Naive thymus-derived CD4-positive, alpha-beta T cell (primary cell): ENCODE data around the gene SIRPD. TPM values are rescaled to one million over a fixed set of nuclear protein-coding genes. Genes with fewer than 3 reads are reported as not detected.

Source experiments
- ATAC-seq: fragments of 150-1000 bp; cut with Tn5 transposase; 2 replicates; pipeline ENCODE4 v1.10.0; 2021; ENCODE audit warnings: mild to moderate bottlenecking, moderate library complexity
- CTCF ChIA-PET: fragments of 350-600 bp; sonication (Branson Sonifier 250); formaldehyde crosslinking; loops from one replicate; lab custom pipeline; 2021; ENCODE audit warnings: antibody characterized with exemption; lab: Charles Lee
- POLR2A ChIA-PET: fragments of 350-600 bp; sonication (Branson Sonifier 250); formaldehyde crosslinking; loops from one replicate; lab custom pipeline; 2021; ENCODE audit warnings: antibody characterized with exemption, inconsistent platforms; lab: Charles Lee
- DNase-seq, 9 donors: peaks; one replicate each; pipeline versions ENCODE4 v3.0.0 to v3.0.0-alpha.2; 2020 to 2022; ENCODE audit warnings: mixed read lengths in 1 of 9
- H3K27ac ChIP-seq: one replicate; pipeline ENCODE4 v1.7.0; 2013; ENCODE audit warnings: mild to moderate bottlenecking, low read depth, low read length, moderate library complexity
- H3K27me3 ChIP-seq, 2 donors: one replicate each; pipeline ENCODE4 v1.7.0; 2013; ENCODE audit warnings: low read length in 2 of 2, mild to moderate bottlenecking in 2 of 2, moderate library complexity in 2 of 2; ENCODE audit not compliant: control insufficient read depth in 2 of 2, insufficient read depth in 2 of 2
- H3K36me3 ChIP-seq, 3 experiments: 1 replicate in 2 of 3; 2 replicates in 1 of 3; pipeline ENCODE4 v1.7.0; 2013; ENCODE audit warnings: low read length in 3 of 3, mild to moderate bottlenecking in 3 of 3, moderate library complexity in 1 of 3; ENCODE audit not compliant: insufficient read depth in 3 of 3, control insufficient read depth in 2 of 3
- H3K4me1 ChIP-seq, 2 donors: one replicate each; pipeline ENCODE4 v1.7.0; 2013; ENCODE audit warnings: low read length in 2 of 2, mild to moderate bottlenecking in 2 of 2, moderate library complexity in 1 of 2; ENCODE audit not compliant: control insufficient read depth in 2 of 2, insufficient read depth in 2 of 2
- H3K4me3 ChIP-seq: 2 replicates; pipeline ENCODE4 v1.7.0; 2013; ENCODE audit warnings: mild to moderate bottlenecking, low read length
- H3K9me3 ChIP-seq, 3 experiments: 1 replicate in 2 of 3; 2 replicates in 1 of 3; pipeline ENCODE4 v1.7.0; 2013; ENCODE audit warnings: low read length in 3 of 3; ENCODE audit not compliant: control insufficient read depth in 2 of 3
- H3K27ac Mint-ChIP-seq, 9 donors: one replicate each; pipeline ENCODE4 v1.8.0; 2020 to 2022; ENCODE audit warnings: mixed read lengths in 9 of 9, mild to moderate bottlenecking in 8 of 9, moderate library complexity in 5 of 9, inconsistent platforms in 2 of 9
- H3K27me3 Mint-ChIP-seq, 5 donors: one replicate each; pipeline ENCODE4 v1.8.0; 2021 to 2022; ENCODE audit warnings: mixed read lengths in 5 of 5, mild to moderate bottlenecking in 1 of 5
- H3K36me3 Mint-ChIP-seq, 5 donors: one replicate each; pipeline ENCODE4 v1.8.0; 2020 to 2022; ENCODE audit warnings: mixed read lengths in 5 of 5, mild to moderate bottlenecking in 3 of 5, inconsistent platforms in 1 of 5
- H3K4me1 Mint-ChIP-seq, 7 donors: one replicate each; pipeline ENCODE4 v1.8.0; 2020 to 2022; ENCODE audit warnings: mixed read lengths in 7 of 7, mild to moderate bottlenecking in 3 of 7, inconsistent platforms in 1 of 7
- H3K4me3 Mint-ChIP-seq, 10 donors: one replicate each; pipeline ENCODE4 v1.8.0; 2020 to 2022; ENCODE audit warnings: mild to moderate bottlenecking in 10 of 10, mixed read lengths in 10 of 10, moderate library complexity in 6 of 10, inconsistent platforms in 2 of 10
- H3K9me3 Mint-ChIP-seq, 11 donors: one replicate each; pipeline ENCODE4 v1.8.0; 2020 to 2022; ENCODE audit warnings: mixed read lengths in 11 of 11, mild to moderate bottlenecking in 4 of 11, inconsistent platforms in 1 of 11, moderate library complexity in 1 of 11
- intact Hi-C, 2 donors: fragments of 100-400 bp; cut with micrococcal nuclease; formaldehyde crosslinking; loops; one replicate each; pipeline ENCODE4 v1.15.1; 2023
- polyA plus RNA-seq, 2 donors: library from polyadenylated mRNA; unstranded; fragments of 300-500 nt; fragmentation: Illumina TruSeq; gene quantifications; one replicate each; pipeline ENCODE4 v1.2.3, GENCODE V29; 2021
- total RNA-seq, 6 experiments: library from RNA in 5 of 6; stranded (reverse) in 5 of 6; gene quantifications; 1 replicate in 5 of 6; 2 replicates in 1 of 6; pipeline ENCODE4 v1.2.3 and lab custom pipeline; 2021 to 2026

Gene SIRPD
- total RNA-seq (1 to 10 TPM in 1 of 5 experiments, under 1 TPM in 4; 0.16 to 1.9 (median 0.34) TPM), polyA plus RNA-seq (not detected), total RNA-seq (lab: John Stamatoyannopoulos, UW) (not detected)

GRCh38 chr20:1557605-1558004, at the start of gene SIRPD:
Gene SIRPD, minus strand, starts transcription at chr20:1557705. Its CDS starts 52 bp downstream, at chr20:1557653.
- POLR2A ChIA-PET = interaction anchor here (0.7 kb wide), 1 partner anchor 174 kb away, joined by 3 read pairs; no protein-coding TSS in a partner anchor
- Histone ChIP-seq H3K4me3 (no peak within 1 kb of the TSS), H3K9me3 (no peaks in the 10 kb centered on the region), H3K27me3 (no peaks in the 10 kb centered on the region), H3K27ac (no peak within 1 kb of the TSS), H3K36me3 (no peaks in the 10 kb centered on the region), H3K4me1 (no peaks in the 10 kb centered on the region)
- CTCF ChIA-PET = interaction anchor here (1.5 to 5.1 kb wide), 3 partner anchors 14 to 219 kb away, joined by 4 to 43 read pairs (median 14); no protein-coding TSS in a partner anchor
- Mint-ChIP-seq H3K4me3 (no peak within 1 kb of the TSS), H3K27me3 (no peaks in the 10 kb centered on the region), H3K27ac (peak within 1 kb of the TSS in 3 of 9 donors; percentile 49 to 68 (median 51)), H3K9me3 (peaks cover 0 to 28% (median 3%) of the 10 kb centered on the region in 11 donors), H3K4me1 (peaks cover 0 to 29% (median 11%) of the 10 kb centered on the region in 7 donors), H3K36me3 (peaks cover 7 to 29% (median 20%) of the 10 kb centered on the region in 5 donors)
- DNase-seq (no peak), ATAC-seq (no peak)
- intact Hi-C loops = loop anchor here in 1 of 2 donors (5.0 kb wide), 1 partner anchor 175 kb away; no protein-coding TSS in a partner anchor

GRCh38 chr20:1600736-1601135, 43.2 kb upstream of the SIRPD start:
- no peak for ATAC-seq
- H3K9me3 Mint-ChIP-seq = no peaks in the 10 kb centered on the region

GRCh38 chr20:1595333-1595732, 37.8 kb upstream of the SIRPD start:
- Mint-ChIP-seq H3K9me3 (no peaks in the 10 kb centered on the region), H3K27ac (no peak overlapping the region), H3K4me3 (no peak overlapping the region), H3K36me3 (peaks cover 0 to 22% (median 0%) of the 10 kb centered on the region in 5 donors), H3K27me3 (no peaks in the 10 kb centered on the region), H3K4me1 (no peaks in the 10 kb centered on the region)
- intact Hi-C loops = no loop called here
- DNase-seq = no peak
- H3K27me3 ChIP-seq = no peaks in the 10 kb centered on the region
- no peak for ATAC-seq
- no peaks in the 10 kb centered on the region for H3K4me1 ChIP-seq
- ChIA-PET CTCF (no interaction called here), POLR2A (interaction anchor here (0.6 kb wide), 1 partner anchor 78 kb away, joined by 6 read pairs; no protein-coding TSS in a partner anchor)
- no peak overlapping the region for H3K27ac ChIP-seq
- H3K4me3 ChIP-seq = no peak overlapping the region
- H3K9me3 ChIP-seq = no peaks in the 10 kb centered on the region
- no peaks in the 10 kb centered on the region for H3K36me3 ChIP-seq

More at GRCh38 chr20:1600736-1601135, 43.2 kb upstream of the SIRPD start:
- Mint-ChIP-seq H3K27ac (peak overlapping the region in 1 of 9 donors; percentile 36), H3K27me3 (no peaks in the 10 kb centered on the region), H3K4me1 (no peaks in the 10 kb centered on the region), H3K4me3 (no peak overlapping the region), H3K36me3 (peaks cover 0 to 33% (median 0%) of the 10 kb centered on the region in 5 donors)
- Histone ChIP-seq H3K4me3 (no peak overlapping the region), H3K27me3 (no peaks in the 10 kb centered on the region), H3K9me3 (no peaks in the 10 kb centered on the region), H3K36me3 (no peaks in the 10 kb centered on the region), H3K27ac (no peak overlapping the region), H3K4me1 (no peaks in the 10 kb centered on the region)
- POLR2A ChIA-PET = no interaction called here
- intact Hi-C loops = no loop called here
- CTCF ChIA-PET = no interaction called here
- no peak for DNase-seq

- CTCF ChIA-PET = interaction anchor here (0.6 kb wide), 1 partner anchor 54 kb away, joined by 3 read pairs; no protein-coding TSS in a partner anchor
- no peaks in the 10 kb centered on the region for H3K27me3 Mint-ChIP-seq
- H3K4me3 ChIP-seq = no peak overlapping the region
Observed at GRCh38 chr20:1588533-1589460, 31.3 kb upstream of the SIRPD start.

GRCh38 chr20:1587781-1588532, 30.5 kb upstream of the SIRPD start:
- H3K4me3 ChIP-seq = no peak overlapping the region
- CTCF ChIA-PET = interaction anchor here (0.6 kb wide), 1 partner anchor 55 kb away, joined by 3 read pairs; no protein-coding TSS in a partner anchor
- POLR2A ChIA-PET = interaction anchor here (1.2 kb wide), 1 partner anchor 63 kb away, joined by 4 read pairs; no protein-coding TSS in a partner anchor
- DNase-seq (no peak), ATAC-seq (no peak)
- H3K27ac Mint-ChIP-seq = peak overlapping the region in 3 of 9 donors; percentile 88 to 91 (median 90)
- H3K27me3 Mint-ChIP-seq = no peaks in the 10 kb centered on the region
- H3K4me1 ChIP-seq = peaks cover 0 to 5% of the 10 kb centered on the region in 2 donors
- H3K36me3 ChIP-seq = no peaks in the 10 kb centered on the region
- H3K4me1 Mint-ChIP-seq = peaks cover 0 to 46% (median 0%) of the 10 kb centered on the region in 7 donors
- no peaks in the 10 kb centered on the region for H3K9me3 ChIP-seq
- H3K9me3 Mint-ChIP-seq = peaks cover 0 to 3% (median 0%) of the 10 kb centered on the region in 11 donors
- H3K27me3 ChIP-seq = no peaks in the 10 kb centered on the region
- peaks cover 0 to 7% (median 0%) of the 10 kb centered on the region in 5 donors for H3K36me3 Mint-ChIP-seq
- intact Hi-C loops = loop anchor here in 1 of 2 donors (2.0 kb wide), 2 partner anchors 147 to 189 kb away; no protein-coding TSS in a partner anchor
- no peak overlapping the region for H3K27ac ChIP-seq
- H3K4me3 Mint-ChIP-seq = peak overlapping the region in 4 of 10 donors; percentile 67 to 76 (median 70)

More at GRCh38 chr20:1588533-1589460, 31.3 kb upstream of the SIRPD start:
- no peaks in the 10 kb centered on the region for H3K9me3 ChIP-seq
- intact Hi-C loops = loop anchor here in 1 of 2 donors (2.0 kb wide), 2 partner anchors 146 to 188 kb away; no protein-coding TSS in a partner anchor
- Mint-ChIP-seq H3K36me3 (peaks cover 0 to 3% (median 0%) of the 10 kb centered on the region in 5 donors), H3K9me3 (peaks cover 0 to 3% (median 0%) of the 10 kb centered on the region in 11 donors), H3K4me3 (peak overlapping the region in 4 of 10 donors; percentile 67 to 76 (median 70)), H3K27ac (peak overlapping the region in 3 of 9 donors; percentile 88 to 91 (median 90)), H3K4me1 (peaks cover 0 to 41% (median 0%) of the 10 kb centered on the region in 7 donors)
- H3K4me1 ChIP-seq = peaks cover 0 to 5% of the 10 kb centered on the region in 2 donors
- no peak overlapping the region for H3K27ac ChIP-seq
- ATAC-seq (no peak), DNase-seq (peak in 3 of 9 donors; percentile 23 to 64 (median 56))
- no peaks in the 10 kb centered on the region for H3K27me3 ChIP-seq
- POLR2A ChIA-PET = interaction anchor here (0.7 to 1.2 kb wide), 2 partner anchors 62 to 87 kb away, joined by 3 to 4 read pairs; no protein-coding TSS in a partner anchor
- no peaks in the 10 kb centered on the region for H3K36me3 ChIP-seq

GRCh38 chr20:1579488-1579887, 22.0 kb upstream of the SIRPD start:
- H3K27ac Mint-ChIP-seq = peak overlapping the region in 1 of 9 donors; percentile 20
- peaks cover 0 to 10% (median 5%) of the 10 kb centered on the region in 7 donors for H3K4me1 Mint-ChIP-seq
- no peak overlapping the region for H3K4me3 Mint-ChIP-seq
- Histone ChIP-seq H3K27ac (no peak overlapping the region), H3K4me1 (no peaks in the 10 kb centered on the region), H3K9me3 (no peaks in the 10 kb centered on the region), H3K36me3 (no peaks in the 10 kb centered on the region), H3K4me3 (no peak overlapping the region), H3K27me3 (no peaks in the 10 kb centered on the region)
- H3K27me3 Mint-ChIP-seq = no peaks in the 10 kb centered on the region
- CTCF ChIA-PET = no interaction called here
- no peaks in the 10 kb centered on the region for H3K9me3 Mint-ChIP-seq
- H3K36me3 Mint-ChIP-seq = peaks cover 3 to 23% (median 8%) of the 10 kb centered on the region in 5 donors
- POLR2A ChIA-PET = no interaction called here
- DNase-seq (no peak), ATAC-seq (no peak)
- intact Hi-C loops = no loop called here
